Mesothelial cell of epicardium (in vitro differentiated cells): ENCODE measurements around the gene CEP85. TPM values are rescaled to one million over a fixed set of nuclear protein-coding genes. Genes with fewer than 3 reads are reported as not detected.
"Not testable (repeated sequence)": the region's sequence is repeated elsewhere in the genome, so short reads cannot be mapped to it uniquely, and the experiment has no call there.

ENCODE experiments used
- DNase-seq, 2 experiments: peaks; one replicate each; pipeline ENCODE4 v3.0.0; 2021; ENCODE audit warnings: low spot score in 2 of 2; ENCODE audit not compliant: unreplicated experiment in 2 of 2
- H3K27ac Mint-ChIP-seq: 2 replicates; pipeline ENCODE4 v1.8.0; 2021; ENCODE audit warnings: mixed read lengths
- H3K27me3 Mint-ChIP-seq: 2 replicates; pipeline ENCODE4 v1.8.0; 2021; ENCODE audit warnings: low read depth, mixed read lengths
- H3K36me3 Mint-ChIP-seq: 2 replicates; pipeline ENCODE4 v1.8.0; 2021; ENCODE audit warnings: mixed read lengths
- H3K4me1 Mint-ChIP-seq: 2 replicates; pipeline ENCODE4 v1.8.0; 2021; ENCODE audit warnings: mixed read lengths
- H3K4me3 Mint-ChIP-seq: 2 replicates; pipeline ENCODE4 v1.8.0; 2021; ENCODE audit warnings: mild to moderate bottlenecking, moderate library complexity, mixed read lengths
- H3K9me3 Mint-ChIP-seq: 2 replicates; pipeline ENCODE4 v1.8.0; 2021; ENCODE audit warnings: mixed read lengths
- CTCF ChIP-seq: fragments of 200-600 bp; sonication (generic); IDR thresholded peaks from one replicate; pipeline ENCODE4 v1.5.0; 2021; ENCODE audit warnings: antibody characterized with exemption; ENCODE audit not compliant: unreplicated experiment
- total RNA-seq: library from RNA; stranded (reverse); gene quantifications from 3 replicates; pipeline ENCODE4 v1.2.1, GENCODE V29; 2021

The CEP85 gene
- total RNA-seq, 1 donor from 2014 or later = 20.3 TPM

- no peaks in the 10 kb centered on the region for H3K4me1 Mint-ChIP-seq
- no peak for DNase-seq
- no peak overlapping the region for H3K27ac Mint-ChIP-seq
- no peaks in the 10 kb centered on the region for H3K27me3 Mint-ChIP-seq
- no peak for TF ChIP-seq CTCF
- H3K36me3 Mint-ChIP-seq = peaks cover 2% of the 10 kb centered on the region
- no peaks in the 10 kb centered on the region for H3K9me3 Mint-ChIP-seq
- H3K4me3 Mint-ChIP-seq = no peak overlapping the region
Observed at GRCh38 chr1:26290882-26291261, 56.9 kb downstream of the CEP85 start.

GRCh38 chr1:26291433-26291832 lies 57.4 kb downstream of the CEP85 start:
- Mint-ChIP-seq H3K9me3 (no peaks in the 10 kb centered on the region), H3K27me3 (no peaks in the 10 kb centered on the region), H3K4me1 (no peaks in the 10 kb centered on the region)

GRCh38 chr1:26291939-26292338 lies 57.9 kb downstream of the CEP85 start:
- no peak for DNase-seq
- TF ChIP-seq CTCF = no peak
- Mint-ChIP-seq H3K4me3 (no peak overlapping the region), H3K36me3 (peaks cover 2% of the 10 kb centered on the region), H3K27me3 (no peaks in the 10 kb centered on the region), H3K27ac (no peak overlapping the region), H3K4me1 (no peaks in the 10 kb centered on the region), H3K9me3 (no peaks in the 10 kb centered on the region)

More at GRCh38 chr1:26291433-26291832, 57.4 kb downstream of the CEP85 start:
- TF ChIP-seq CTCF = no peak
- Mint-ChIP-seq H3K4me3 (no peak overlapping the region), H3K27ac (no peak overlapping the region), H3K36me3 (peaks cover 2% of the 10 kb centered on the region)
- DNase-seq = no peak

GRCh38 chr1:26292735-26293134 lies 58.7 kb downstream of the CEP85 start:
- DNase-seq, H3K9me3 Mint-ChIP-seq, H3K27ac Mint-ChIP-seq, H3K4me3 Mint-ChIP-seq, H3K4me1 Mint-ChIP-seq, H3K27me3 Mint-ChIP-seq, H3K36me3 Mint-ChIP-seq: not testable (repeated sequence)

GRCh38 chr1:26293911-26294463 lies 60.0 kb downstream of the CEP85 start:
- no peak overlapping the region for H3K27ac Mint-ChIP-seq
- peaks cover 2% of the 10 kb centered on the region for H3K36me3 Mint-ChIP-seq
- H3K4me3 Mint-ChIP-seq = no peak overlapping the region
- peaks cover 3% of the 10 kb centered on the region for H3K4me1 Mint-ChIP-seq
- H3K27me3 Mint-ChIP-seq = no peaks in the 10 kb centered on the region
- H3K9me3 Mint-ChIP-seq = no peaks in the 10 kb centered on the region
- no peak for DNase-seq
- TF ChIP-seq CTCF = no peak

GRCh38 chr1:26295194-26296138 lies 61.5 kb downstream of the CEP85 start:
- Mint-ChIP-seq H3K4me1 (peaks cover 3% of the 10 kb centered on the region), H3K27ac (no peak overlapping the region), H3K4me3 (no peak overlapping the region), H3K27me3 (no peaks in the 10 kb centered on the region), H3K36me3 (peaks cover 2% of the 10 kb centered on the region), H3K9me3 (no peaks in the 10 kb centered on the region)
- no peak for TF ChIP-seq CTCF
- DNase-seq = no peak
